Measurements from ENCODE around the gene PXK.

The PXK gene

DNA sequence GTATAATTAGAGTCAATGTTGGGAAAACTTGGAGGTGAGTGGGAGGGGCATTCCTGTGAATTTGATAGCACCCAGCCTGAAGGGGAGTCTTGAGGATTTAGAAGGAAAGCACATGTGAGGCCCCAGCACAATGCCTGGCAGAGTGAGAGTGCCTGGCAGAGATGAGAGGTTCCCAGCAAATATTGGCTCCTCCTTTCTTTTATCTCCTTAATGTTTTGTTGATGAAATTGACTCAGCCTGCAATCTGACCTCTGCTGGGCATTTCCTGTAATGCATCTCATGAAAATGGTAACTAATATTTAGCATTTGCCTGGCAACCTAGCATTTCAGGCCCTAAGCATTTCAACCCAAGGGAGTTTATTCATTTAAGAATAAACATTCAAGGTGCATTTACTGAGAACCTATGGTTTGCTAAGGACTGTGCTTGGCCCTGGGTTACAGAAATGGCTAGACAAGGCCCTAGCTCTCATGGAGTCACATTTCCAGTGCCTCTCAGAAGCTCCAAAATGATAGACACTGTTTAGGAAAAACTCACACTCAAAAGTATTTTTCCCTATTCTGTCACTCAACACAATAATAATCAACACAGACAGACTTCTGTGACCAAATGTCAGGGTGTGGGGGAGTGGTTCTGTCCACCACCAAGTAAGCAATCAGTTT is 82.0 kb downstream of the PXK start:
- Mint-ChIP-seq H3K36me3 (ENCODE audit: low read depth) (peaks cover 15% of the 10 kb centered on the region), H3K4me1 (peaks cover 12% of the 10 kb centered on the region), H3K27ac (peak overlapping the region in 2 of 3 experiments; percentile 52 to 55), H3K4me3 (no peak overlapping the region), H3K9me3 (no peaks in the 10 kb centered on the region), H3K27me3 (ENCODE audit: low read depth) (no peaks in the 10 kb centered on the region)
- TF ChIP-seq, protein P1, sequence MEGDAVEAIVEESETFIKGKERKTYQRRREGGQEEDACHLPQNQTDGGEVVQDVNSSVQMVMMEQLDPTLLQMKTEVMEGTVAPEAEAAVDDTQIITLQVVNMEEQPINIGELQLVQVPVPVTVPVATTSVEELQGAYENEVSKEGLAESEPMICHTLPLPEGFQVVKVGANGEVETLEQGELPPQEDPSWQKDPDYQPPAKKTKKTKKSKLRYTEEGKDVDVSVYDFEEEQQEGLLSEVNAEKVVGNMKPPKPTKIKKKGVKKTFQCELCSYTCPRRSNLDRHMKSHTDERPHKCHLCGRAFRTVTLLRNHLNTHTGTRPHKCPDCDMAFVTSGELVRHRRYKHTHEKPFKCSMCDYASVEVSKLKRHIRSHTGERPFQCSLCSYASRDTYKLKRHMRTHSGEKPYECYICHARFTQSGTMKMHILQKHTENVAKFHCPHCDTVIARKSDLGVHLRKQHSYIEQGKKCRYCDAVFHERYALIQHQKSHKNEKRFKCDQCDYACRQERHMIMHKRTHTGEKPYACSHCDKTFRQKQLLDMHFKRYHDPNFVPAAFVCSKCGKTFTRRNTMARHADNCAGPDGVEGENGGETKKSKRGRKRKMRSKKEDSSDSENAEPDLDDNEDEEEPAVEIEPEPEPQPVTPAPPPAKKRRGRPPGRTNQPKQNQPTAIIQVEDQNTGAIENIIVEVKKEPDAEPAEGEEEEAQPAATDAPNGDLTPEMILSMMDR (IDR thresholded peaks at IDR 0.05; ENCODE audit: unreplicated experiment in 3 of 3): peak; percentile 67 to 77 (median 72)

DNA sequence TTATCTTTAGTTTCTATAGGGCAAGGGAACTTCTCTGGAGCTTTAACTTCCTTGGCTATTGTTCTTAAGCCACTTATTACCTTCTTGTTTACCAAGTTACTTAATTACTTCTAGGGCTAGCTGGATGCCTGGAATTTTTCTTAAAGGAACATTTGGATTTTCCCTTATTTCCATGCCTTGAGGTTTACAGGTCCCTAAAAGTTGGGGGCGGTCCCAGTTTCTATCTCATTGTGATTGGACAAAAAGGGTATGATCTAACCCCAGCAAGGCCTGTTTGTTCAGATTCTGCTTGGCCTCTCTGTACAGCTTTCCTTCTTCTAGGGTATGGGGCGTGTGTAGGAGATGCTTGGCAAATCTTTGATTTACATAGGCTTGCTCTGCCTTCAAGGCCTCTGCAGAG is 83.5 kb downstream of the PXK start:
- Mint-ChIP-seq H3K4me3 (no peak overlapping the region), H3K27me3 (ENCODE audit: low read depth) (no peaks in the 10 kb centered on the region), H3K9me3 (no peaks in the 10 kb centered on the region), H3K27ac (peak overlapping the region in 1 of 3 experiments; percentile 7), H3K4me1 (peaks cover 17% of the 10 kb centered on the region), H3K36me3 (ENCODE audit: low read depth) (peaks cover 4% of the 10 kb centered on the region)
- TF ChIP-seq, protein P1 (IDR thresholded peaks at IDR 0.05; ENCODE audit: unreplicated experiment in 3 of 3): no peak

DNA sequence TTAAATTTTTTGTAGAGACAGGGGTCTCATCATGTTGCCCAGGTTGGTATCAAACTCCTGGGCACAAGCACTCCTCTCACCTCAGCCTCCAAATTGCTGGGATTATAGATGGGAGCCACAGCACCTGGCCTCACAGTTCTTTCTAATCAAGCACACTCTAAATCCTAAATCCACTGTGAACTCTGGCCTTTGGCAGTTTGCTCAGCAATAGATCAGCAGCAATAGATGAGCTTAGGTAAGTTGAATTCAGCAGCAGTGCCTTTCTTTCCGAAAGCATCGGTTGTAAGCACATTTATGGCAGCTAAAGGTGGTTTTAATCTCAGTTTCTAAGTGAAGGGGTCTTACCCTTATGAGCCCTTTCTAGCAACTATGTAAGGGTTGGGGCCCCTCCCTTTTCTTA is 84.4 kb downstream of the PXK start:
- no peaks in the 10 kb centered on the region for H3K9me3 Mint-ChIP-seq
- no peak overlapping the region for H3K4me3 Mint-ChIP-seq
- no peaks in the 10 kb centered on the region for H3K27me3 Mint-ChIP-seq (ENCODE audit: low read depth)
- TF ChIP-seq, protein P1 (IDR thresholded peaks at IDR 0.05; ENCODE audit: unreplicated experiment in 3 of 3): no peak
- H3K4me1 Mint-ChIP-seq: peaks cover 17% of the 10 kb centered on the region
- H3K27ac Mint-ChIP-seq: no peak overlapping the region
- H3K36me3 Mint-ChIP-seq (ENCODE audit: low read depth): peaks cover 8% of the 10 kb centered on the region

DNA sequence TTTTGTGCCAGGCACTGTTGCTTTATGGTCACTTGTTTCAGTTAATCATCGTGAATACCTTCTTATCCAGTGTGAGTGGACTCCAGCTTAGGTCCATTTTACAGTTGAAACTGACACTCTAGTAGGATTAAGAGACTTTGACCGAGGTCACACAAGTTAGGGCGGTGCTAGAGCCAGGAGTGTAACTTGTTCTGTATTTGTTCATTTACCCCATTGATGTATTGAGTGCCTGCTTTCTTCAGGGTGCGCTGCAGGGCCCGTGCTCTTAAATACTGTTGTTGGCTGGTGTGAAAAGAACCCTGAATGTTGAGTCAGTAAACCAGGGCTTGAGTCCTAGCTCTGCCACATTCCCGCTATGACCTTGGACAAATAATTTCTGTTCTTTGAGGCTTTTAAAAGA is 85.5 kb downstream of the PXK start:
- TF ChIP-seq, protein P1 (IDR thresholded peaks at IDR 0.05; ENCODE audit: unreplicated experiment in 3 of 3): no peak
- H3K9me3 Mint-ChIP-seq: no peaks in the 10 kb centered on the region
- H3K27ac Mint-ChIP-seq: no peak overlapping the region
- peaks cover 12% of the 10 kb centered on the region for H3K36me3 Mint-ChIP-seq (ENCODE audit: low read depth)
- no peaks in the 10 kb centered on the region for H3K27me3 Mint-ChIP-seq (ENCODE audit: low read depth)
- H3K4me1 Mint-ChIP-seq: peaks cover 17% of the 10 kb centered on the region
- H3K4me3 Mint-ChIP-seq: no peak overlapping the region

DNA sequence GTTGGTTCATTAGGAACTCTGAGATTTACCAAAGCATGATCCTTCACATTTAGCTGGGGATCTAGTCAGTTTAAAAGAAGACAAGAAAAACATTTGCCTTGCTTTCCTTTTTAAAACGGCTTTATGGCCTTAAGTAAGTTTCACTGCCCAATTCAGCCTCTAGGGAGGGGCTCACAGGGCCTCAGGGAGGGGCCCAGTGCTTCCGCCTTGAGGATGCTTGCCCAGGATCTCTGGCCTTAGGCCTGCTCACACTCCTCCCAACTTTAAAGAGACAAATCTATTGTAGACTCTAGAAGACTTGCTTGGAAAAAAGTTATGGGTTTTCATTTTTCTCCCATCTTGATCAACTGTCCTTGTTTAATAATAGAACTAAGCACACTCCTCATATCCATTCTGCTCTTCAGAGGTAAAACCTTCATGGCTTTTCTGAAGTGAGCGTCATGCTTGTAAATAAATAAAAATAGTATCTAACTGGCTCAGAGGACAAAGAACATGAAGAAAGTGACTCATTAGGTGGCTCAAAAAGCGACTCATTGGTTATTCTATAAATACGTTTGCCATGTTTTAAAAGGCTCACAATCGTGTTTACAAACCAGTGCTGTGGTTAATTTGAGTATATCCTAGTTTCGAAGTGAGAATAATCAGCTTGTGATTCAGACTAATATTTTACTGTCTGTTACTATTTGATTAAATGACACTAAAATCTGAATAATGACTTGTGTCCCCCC is 87.3 kb downstream of the PXK start:
- peak overlapping the region in 2 of 3 experiments; percentile 71 to 72 for H3K27ac Mint-ChIP-seq
- H3K27me3 Mint-ChIP-seq (ENCODE audit: low read depth): no peaks in the 10 kb centered on the region
- TF ChIP-seq, protein P1 (IDR thresholded peaks at IDR 0.05; ENCODE audit: unreplicated experiment in 3 of 3): no peak
- H3K9me3 Mint-ChIP-seq: no peaks in the 10 kb centered on the region
- peaks cover 6% of the 10 kb centered on the region for H3K4me1 Mint-ChIP-seq
- peaks cover 18% of the 10 kb centered on the region for H3K36me3 Mint-ChIP-seq (ENCODE audit: low read depth)
- H3K4me3 Mint-ChIP-seq: no peak overlapping the region
